ENCODE results near the gene AIPL1.

DNA sequence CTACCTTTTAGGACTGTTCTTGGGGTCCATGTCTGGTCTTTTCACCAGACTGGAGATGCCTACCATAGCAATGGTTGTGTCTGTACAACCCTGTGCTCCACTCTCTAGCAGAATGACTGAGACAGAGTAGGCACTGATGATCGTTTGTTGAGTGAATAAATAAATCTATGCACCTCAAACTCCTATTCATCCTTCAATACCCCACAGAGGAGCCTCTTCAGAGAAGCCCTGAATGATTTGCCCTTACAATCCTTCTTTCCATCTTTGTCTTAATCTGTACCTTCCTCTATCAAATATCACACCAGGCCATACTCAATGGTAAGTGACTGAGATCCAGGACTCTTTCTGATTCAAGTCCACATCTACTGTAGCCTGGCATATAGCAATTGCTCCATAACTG lies 32.6 kb upstream of the AIPL1 start:
- TF ChIP-seq CTCF (conservative IDR thresholded peaks at IDR 0.05; ENCODE audit: low read depth, low read length) = no peak
- no peak for TF ChIP-seq POLR2A (IDR thresholded peaks at IDR 0.05; ENCODE audit: low read depth, low read length)
- no peak for TF ChIP-seq USF2 (IDR thresholded peaks at IDR 0.05; ENCODE audit: low read depth, low read length)
- no peak for TF ChIP-seq CEBPB (IDR thresholded peaks at IDR 0.05; ENCODE audit: low read depth, low read length)
- no peak for TF ChIP-seq MAFK (IDR thresholded peaks at IDR 0.05; ENCODE audit: low read depth, low read length)
- TF ChIP-seq FOS (IDR thresholded peaks at IDR 0.05; ENCODE audit: low read depth, low read length) = no peak
- no peak for TF ChIP-seq RAD21 (IDR thresholded peaks at IDR 0.05; ENCODE audit: low read length)
